IMR-90 (cell line): ENCODE measurements around the gene PRR20D. TPM values are rescaled to one million over a fixed set of nuclear protein-coding genes. Genes with fewer than 3 reads are reported as not detected.
"Not testable (repeated sequence)": the region's sequence is repeated elsewhere in the genome, so short reads cannot be mapped to it uniquely, and the experiment has no call there.

Source experiments
- ATAC-seq: fragments of 200-7000 bp; cut with Tn5 transposase; 2 replicates; pipeline ENCODE4 v1.9.1; 2020; ENCODE audit warnings: low read depth, mild to moderate bottlenecking, moderate library complexity
- BruUV-seq: library from RNA; stranded (reverse); fragments of 400-500 nt; replicated peaks from 2 replicates; lab custom pipeline; 2021; lab: Mats Ljungman, UMichigan
- CTCF ChIA-PET: fragments of 300-600 bp; formaldehyde crosslinking; extraction: SDS; loops from one replicate; lab custom pipeline; 2021; ENCODE audit warnings: antibody characterized with exemption; lab: Yijun Ruan, JAX
- POLR2A ChIA-PET: fragments of 300-600 bp; sonication (Branson Sonifier 250); formaldehyde crosslinking; loops from one replicate; lab custom pipeline; 2022; ENCODE audit warnings: antibody characterized with exemption; ENCODE audit not compliant: unreplicated experiment; lab: Charles Lee
- DNase-seq: peaks from one replicate; pipeline ENCODE4 v3.0.0; 2013
- H2AFZ ChIP-seq: replicated peaks from 2 replicates; pipeline ENCODE3; 2013; ENCODE audit warnings: low read length, mild to moderate bottlenecking; ENCODE audit not compliant: poor library complexity
- H2AK5ac ChIP-seq: 2 replicates; pipeline ENCODE4 v1.6.1; 2013; ENCODE audit warnings: low read depth, low read length, inconsistent platforms
- H2AK9ac ChIP-seq: replicated peaks from 2 replicates; pipeline ENCODE3; 2013; ENCODE audit warnings: mild to moderate bottlenecking, low read depth, low read length, moderate library complexity; ENCODE audit not compliant: poor library complexity
- H2BK120ac ChIP-seq: 2 replicates; pipeline ENCODE4 v1.6.1; 2013; ENCODE audit warnings: low read depth, low read length, inconsistent platforms
- H2BK15ac ChIP-seq: 3 replicates; pipeline ENCODE4 v1.6.1; 2013; ENCODE audit warnings: low read depth, low read length, inconsistent platforms
- H2BK20ac ChIP-seq: 2 replicates; pipeline ENCODE4 v1.6.1; 2013; ENCODE audit warnings: low read depth, mild to moderate bottlenecking, inconsistent platforms, low read length, moderate library complexity
- H2BK5ac ChIP-seq: 2 replicates; pipeline ENCODE4 v1.6.1; 2013; ENCODE audit warnings: mild to moderate bottlenecking, low read depth, low read length, inconsistent platforms; ENCODE audit not compliant: poor library complexity, severe bottlenecking
- H3K14ac ChIP-seq: replicated peaks from 2 replicates; pipeline ENCODE4 v1.6.1; 2013; ENCODE audit warnings: low read depth, low read length, inconsistent platforms
- H3K18ac ChIP-seq: 2 replicates; pipeline ENCODE4 v1.6.1; 2013; ENCODE audit warnings: low read depth, low read length, control low read depth
- H3K23ac ChIP-seq: 2 replicates; pipeline ENCODE4 v1.6.1; 2013; ENCODE audit warnings: low read depth, low read length, inconsistent platforms
- H3K27ac ChIP-seq: 2 replicates; pipeline ENCODE4 v1.5.1; 2013; ENCODE audit warnings: mild to moderate bottlenecking, control low read depth, low read length; ENCODE audit not compliant: insufficient read depth
- H3K27me3 ChIP-seq: 2 replicates; pipeline ENCODE4 v1.6.1; 2013; ENCODE audit warnings: low read length; ENCODE audit not compliant: control insufficient read depth, insufficient read depth
- H3K36me3 ChIP-seq: 2 replicates; pipeline ENCODE4 v1.6.1; 2013; ENCODE audit warnings: low read length, mixed read lengths; ENCODE audit not compliant: control insufficient read depth, insufficient read depth
- H3K4ac ChIP-seq: 2 replicates; pipeline ENCODE4 v1.6.1; 2013; ENCODE audit warnings: low read depth, low read length, inconsistent platforms
- H3K4me1 ChIP-seq: 2 replicates; pipeline ENCODE4 v1.6.1; 2013; ENCODE audit warnings: low read length, mixed read lengths; ENCODE audit not compliant: control insufficient read depth, insufficient read depth
- H3K4me2 ChIP-seq: 2 replicates; pipeline ENCODE4 v1.6.1; 2013; ENCODE audit warnings: low read depth, mild to moderate bottlenecking, control low read depth, low read length, moderate library complexity
- H3K4me3 ChIP-seq: 2 replicates; pipeline ENCODE4 v1.5.1; 2013; ENCODE audit warnings: low read depth, mild to moderate bottlenecking, control low read depth, low read length, moderate library complexity; ENCODE audit not compliant: insufficient read depth
- H3K56ac ChIP-seq: 2 replicates; pipeline ENCODE4 v1.6.1; 2013; ENCODE audit warnings: low read length, inconsistent platforms; ENCODE audit not compliant: insufficient read depth; ENCODE audit errors: extremely low read depth
- H3K79me1 ChIP-seq, 2 experiments: 2 replicates each; pipeline ENCODE4 v1.6.1; 2013; ENCODE audit warnings: low read length in 2 of 2, inconsistent platforms in 1 of 2, low read depth in 1 of 2
- H3K9ac ChIP-seq: 2 replicates; pipeline ENCODE4 v1.6.1; 2013; ENCODE audit warnings: low read depth, low read length, control low read depth
- H3K9me1 ChIP-seq: 2 replicates; pipeline ENCODE4 v1.6.1; 2013; ENCODE audit warnings: low read length, inconsistent platforms; ENCODE audit not compliant: insufficient read depth
- H3K9me3 ChIP-seq: 2 replicates; pipeline ENCODE4 v1.6.1; 2013; ENCODE audit warnings: low read length; ENCODE audit not compliant: control insufficient read depth, insufficient read depth
- H4K20me1 ChIP-seq: 2 replicates; pipeline ENCODE4 v1.6.1; 2013; ENCODE audit warnings: low read length, inconsistent platforms; ENCODE audit not compliant: insufficient read depth
- H4K5ac ChIP-seq: 2 replicates; pipeline ENCODE4 v1.6.1; 2013; ENCODE audit warnings: mild to moderate bottlenecking, low read depth, low read length, control low read depth
- H4K8ac ChIP-seq, 2 experiments: 2 replicates each; pipeline ENCODE4 v1.6.1; 2013; ENCODE audit warnings: low read depth in 2 of 2, low read length in 2 of 2, control low read depth in 1 of 2, inconsistent platforms in 1 of 2
- H4K91ac ChIP-seq: 2 replicates; pipeline ENCODE4 v1.6.1; 2013; ENCODE audit warnings: low read depth, low read length, inconsistent platforms; ENCODE audit not compliant: insufficient read depth
- whole genome bisulfite sequencing, 2 experiments: methylation state at CpG; one replicate each; pipeline versions ENCODE4 v1.1.5 to v1.1.7; 2013; ENCODE audit warnings: missing lambda C conversion rate in 2 of 2; ENCODE audit not compliant: insufficient read length in 1 of 2; ENCODE audit errors: extremely low coverage in 2 of 2; 5-methylcytosine and 5-hydroxymethylcytosine counted together
- dilution Hi-C: fragments of 300-500 bp; cut with HindIII; formaldehyde crosslinking; loops from one replicate; pipeline ENCODE4 v1.14.3; 2018; ENCODE audit warnings: low sequenced_read_pairs; ENCODE audit not compliant: unreplicated experiment
- in situ Hi-C: fragments of 300-500 bp; cut with MboI; formaldehyde crosslinking; loops from 3 replicates; pipeline ENCODE4 v1.14.3; 2019; ENCODE audit warnings: low sequenced_read_pairs, inconsistent platforms, mixed read lengths
- intact Hi-C: fragments of 100-400 bp; cut with micrococcal nuclease; formaldehyde crosslinking; loops from 2 replicates; pipeline ENCODE4 v1.10.0; 2022
- polyA plus RNA-seq, 3 experiments: library from polyadenylated mRNA; depleted of rRNA; stranded (reverse); fragments of >200 nt; gene quantifications; 2 replicates each; pipeline ENCODE4 v1.2.3, GENCODE V29; 2012; ENCODE audit warnings: low replicate concordance in 1 of 3
- total RNA-seq: library from RNA; depleted of rRNA; stranded (reverse); fragments of >200 nt; gene quantifications from 2 replicates; pipeline ENCODE4 v1.2.3, GENCODE V29; 2012

Gene PRR20D
- total and polyA plus RNA-seq, 2 of the 4 experiments (the other 2 are of a cell fraction): not detected

DNA sequence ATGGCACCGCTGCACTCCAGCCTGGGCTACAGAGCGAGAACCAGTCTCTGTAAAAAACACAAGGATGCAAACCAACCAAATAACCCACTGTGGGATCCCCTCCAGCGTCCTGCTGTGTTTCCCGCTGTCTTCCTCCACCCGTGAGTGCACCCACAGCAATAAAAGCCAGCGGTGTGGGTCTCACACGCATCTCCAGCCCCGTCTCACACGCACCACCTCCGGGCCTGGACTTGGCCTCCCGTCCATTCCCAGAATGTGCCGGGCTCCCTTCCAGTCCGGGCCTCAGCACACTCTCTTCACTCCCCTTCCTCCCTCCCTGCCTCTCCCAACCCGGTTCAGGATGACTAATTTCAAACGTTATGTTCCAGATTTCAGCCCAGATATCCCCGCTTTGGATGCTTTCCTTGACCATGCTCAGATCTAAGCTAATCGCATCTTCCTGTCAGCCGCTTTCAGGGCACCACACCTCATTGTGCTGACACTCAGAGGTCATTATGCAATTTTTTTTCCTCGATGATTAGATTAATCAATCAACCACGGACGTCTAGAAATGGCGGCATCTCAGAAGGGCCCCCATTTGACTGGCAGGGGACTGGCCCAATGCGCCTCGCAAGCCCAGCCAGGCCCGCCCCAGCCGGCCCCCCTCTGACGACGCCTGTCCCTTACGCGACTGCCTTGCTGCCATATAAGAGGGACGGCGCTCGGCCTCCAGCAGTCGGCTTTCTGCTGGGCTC is 20.0 kb upstream of the PRR20D start, which contains the start of gene PRR20A:
Gene PRR20A, plus strand, starts transcription at position 684 of the 734 bp plus-strand sequence. CDS start 387 bp downstream, outside the sequence.
- H4K91ac ChIP-seq, DNase-seq, H3K14ac ChIP-seq, H3K23ac ChIP-seq, H3K27me3 ChIP-seq, H3K56ac ChIP-seq, H3K4me1 ChIP-seq, H3K9me1 ChIP-seq, intact Hi-C loops, H3K9ac ChIP-seq, H2AFZ ChIP-seq, ATAC-seq, POLR2A ChIA-PET, H2BK5ac ChIP-seq, CTCF ChIA-PET, in situ Hi-C loops, H3K9me3 ChIP-seq, H2BK20ac ChIP-seq, H2BK120ac ChIP-seq, H2AK9ac ChIP-seq, H3K36me3 ChIP-seq, H3K18ac ChIP-seq, H3K79me1 ChIP-seq, dilution Hi-C loops, BruUV-seq, H4K20me1 ChIP-seq, H4K5ac ChIP-seq, H2BK15ac ChIP-seq, H3K4me3 ChIP-seq, H3K4me2 ChIP-seq, H4K8ac ChIP-seq, H2AK5ac ChIP-seq, H3K27ac ChIP-seq, H3K4ac ChIP-seq: not testable (repeated sequence)
- no CpG with 5 or more reads among the region's 34 CpGs for WGBS, 2 experiments

DNA sequence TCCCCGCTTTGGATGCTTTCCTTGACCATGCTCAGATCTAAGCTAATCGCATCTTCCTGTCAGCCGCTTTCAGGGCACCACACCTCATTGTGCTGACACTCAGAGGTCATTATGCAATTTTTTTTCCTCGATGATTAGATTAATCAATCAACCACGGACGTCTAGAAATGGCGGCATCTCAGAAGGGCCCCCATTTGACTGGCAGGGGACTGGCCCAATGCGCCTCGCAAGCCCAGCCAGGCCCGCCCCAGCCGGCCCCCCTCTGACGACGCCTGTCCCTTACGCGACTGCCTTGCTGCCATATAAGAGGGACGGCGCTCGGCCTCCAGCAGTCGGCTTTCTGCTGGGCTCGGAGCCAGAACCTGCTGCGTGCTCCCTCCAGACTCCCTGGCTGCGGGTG is 13.2 kb upstream of the PRR20D start, which contains the start of gene PRR20B:
Gene PRR20B, plus strand, starts transcription at position 301 of the 400 bp plus-strand sequence. CDS start 387 bp downstream, outside the sequence.
- H4K8ac ChIP-seq, DNase-seq, H3K56ac ChIP-seq, H3K4me2 ChIP-seq, H3K27ac ChIP-seq, H3K4me1 ChIP-seq, H2AK5ac ChIP-seq, H3K14ac ChIP-seq, H3K18ac ChIP-seq, H2AK9ac ChIP-seq, dilution Hi-C loops, H3K4me3 ChIP-seq, H3K27me3 ChIP-seq, CTCF ChIA-PET, ATAC-seq, H3K4ac ChIP-seq, H3K36me3 ChIP-seq, H4K91ac ChIP-seq, H3K9me1 ChIP-seq, H2BK20ac ChIP-seq, POLR2A ChIA-PET, in situ Hi-C loops, H2BK120ac ChIP-seq, H2BK15ac ChIP-seq, H2AFZ ChIP-seq, H3K9ac ChIP-seq, H4K5ac ChIP-seq, H3K23ac ChIP-seq, H2BK5ac ChIP-seq, H3K79me1 ChIP-seq, BruUV-seq, H4K20me1 ChIP-seq, intact Hi-C loops, H3K9me3 ChIP-seq: not testable (repeated sequence)
- WGBS, 2 experiments: no CpG with 5 or more reads among the region's 22 CpGs
